NCI-H128 (cell line): ENCODE data around the gene WDFY1.
"Not testable (repeated sequence)": the region's sequence is repeated elsewhere in the genome, so short reads cannot be mapped to it uniquely, and the experiment has no call there.

ENCODE experiments used
- DNase-seq: peaks from one replicate; lab custom pipeline; 2025; ENCODE audit not compliant: unreplicated experiment; lab: John Stamatoyannopoulos, UW

The WDFY1 gene

DNA sequence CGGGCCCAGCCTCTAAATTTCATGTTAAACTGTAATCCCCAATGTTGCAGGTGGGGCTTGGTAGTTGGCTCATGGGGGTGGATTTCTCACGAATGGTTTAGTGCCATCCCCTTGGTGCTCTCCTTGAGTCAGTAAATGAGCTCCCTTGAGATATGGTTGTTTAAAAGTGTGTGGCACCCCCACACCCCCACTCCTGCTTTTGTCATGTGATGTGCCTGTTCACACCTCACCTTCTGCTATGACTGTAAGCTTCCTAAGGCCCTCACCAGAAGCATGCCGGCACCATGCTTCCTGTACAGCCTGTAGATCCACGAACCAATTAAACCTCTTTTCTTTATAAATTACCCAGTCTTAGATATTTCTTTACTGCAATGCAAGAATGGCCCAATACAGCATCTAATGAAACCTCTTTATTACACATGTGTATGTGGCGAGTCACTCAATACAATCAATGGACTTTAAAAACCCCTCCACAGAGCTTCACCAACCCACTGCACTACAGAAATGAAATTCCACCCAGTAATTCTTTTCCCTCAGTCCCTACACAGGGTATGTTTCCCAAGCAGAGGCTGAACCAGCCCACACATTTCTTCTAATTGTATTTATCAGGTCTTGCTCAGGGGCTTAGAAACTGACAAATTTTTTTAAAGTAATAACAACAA is 47.3 kb downstream of the WDFY1 start:
- no peak for DNase-seq

DNA sequence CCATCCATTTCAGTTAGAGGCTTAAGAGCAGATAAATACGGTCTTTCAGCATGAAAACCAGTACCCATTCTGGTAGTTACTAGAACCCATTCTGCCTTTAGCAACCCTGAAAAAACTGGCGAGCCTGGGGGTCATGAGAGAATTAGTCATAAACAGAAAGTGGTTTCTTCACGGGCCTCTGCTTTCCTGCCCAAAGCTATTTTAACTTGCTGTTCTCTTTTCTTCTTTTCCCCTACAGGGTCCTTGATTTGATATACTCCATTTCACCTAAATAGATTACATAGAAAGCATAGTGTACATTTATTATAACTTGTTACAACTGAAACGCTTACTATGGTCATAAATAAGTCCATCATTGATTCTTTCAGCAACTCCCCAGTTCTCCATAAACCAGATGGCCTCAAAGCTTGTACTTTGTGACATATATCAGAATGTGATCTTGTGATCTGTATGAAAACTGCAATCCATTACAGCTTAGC is 48.3 kb downstream of the WDFY1 start:
- no peak for DNase-seq

DNA sequence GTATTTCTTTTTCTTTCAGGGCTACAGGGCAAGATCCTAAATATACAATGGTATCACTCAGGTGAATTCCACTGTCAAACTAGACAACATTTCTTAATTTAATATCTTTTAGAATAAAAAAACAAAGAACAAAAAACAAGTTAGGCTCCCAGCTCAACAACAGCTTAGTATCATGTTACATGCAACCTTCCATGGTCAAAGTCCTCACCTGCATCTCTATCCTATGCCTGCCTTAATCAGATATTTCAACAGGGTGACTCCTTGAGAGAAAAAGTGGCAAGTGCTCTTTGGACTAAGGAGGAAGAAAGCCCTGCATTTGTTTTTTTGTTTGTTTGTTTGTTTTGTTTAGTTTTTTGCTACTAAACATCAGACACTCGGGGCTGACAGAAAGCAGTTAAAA is 50.2 kb downstream of the WDFY1 start:
- DNase-seq: no peak

DNA sequence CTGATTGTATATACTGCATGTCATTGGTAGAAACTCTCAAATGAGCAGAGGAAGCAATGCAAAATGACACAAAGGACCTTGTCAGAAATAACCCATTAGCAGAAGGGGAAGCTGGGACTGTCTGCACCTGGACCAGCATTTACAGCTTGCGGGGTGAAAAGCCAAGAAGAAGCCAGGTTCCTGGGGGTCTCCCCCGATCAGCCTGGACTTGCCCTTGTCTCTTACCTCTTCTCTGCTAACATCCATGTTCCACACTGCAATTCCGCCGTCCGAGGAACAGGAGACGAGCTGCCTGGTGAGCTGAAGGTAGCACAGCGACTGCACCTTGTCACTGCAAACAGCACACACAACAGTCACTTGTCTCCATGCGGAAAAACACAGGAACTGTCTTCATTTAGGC is 51.1 kb downstream of the WDFY1 start:
- no peak for DNase-seq

DNA sequence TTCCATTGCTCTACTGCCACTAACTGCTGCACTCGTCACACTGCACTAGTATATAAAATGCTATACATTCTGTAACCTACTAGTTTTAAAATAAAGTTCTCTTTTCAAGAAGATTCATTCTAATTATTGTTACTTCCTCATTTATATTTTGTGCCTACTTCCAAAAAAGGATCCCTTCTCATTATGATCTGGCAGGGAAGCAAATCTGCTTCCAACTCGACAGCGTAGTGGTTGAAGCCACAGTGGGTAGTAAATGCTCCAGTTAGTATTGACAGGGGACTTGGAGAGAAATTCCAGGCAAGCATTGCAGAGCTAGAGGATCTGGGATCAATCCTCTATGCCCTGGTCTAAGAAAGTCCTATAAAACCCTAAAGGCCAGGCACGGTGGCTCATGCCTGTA is 54.4 kb downstream of the WDFY1 start:
- DNase-seq: no peak

DNA sequence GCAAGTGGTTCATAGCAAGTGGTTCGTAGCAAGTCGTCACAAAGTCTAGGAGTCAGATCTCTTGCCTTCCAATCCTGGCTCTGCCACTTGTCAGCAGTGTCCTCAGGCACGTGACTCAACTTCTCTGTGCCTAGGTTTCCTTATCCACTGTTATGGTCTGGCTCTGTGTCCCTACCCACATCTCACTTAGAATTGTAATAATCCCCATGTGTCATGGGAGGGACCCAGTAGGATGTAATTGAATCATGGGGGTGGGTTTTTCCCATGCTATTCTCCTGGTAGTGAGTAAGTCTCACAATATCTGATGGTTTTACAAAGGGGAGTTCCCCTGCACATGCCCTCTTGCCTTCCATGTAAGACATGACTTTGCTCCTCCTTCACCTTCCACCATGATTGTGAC is 55.9 kb downstream of the WDFY1 start:
- DNase-seq: no peak

DNA sequence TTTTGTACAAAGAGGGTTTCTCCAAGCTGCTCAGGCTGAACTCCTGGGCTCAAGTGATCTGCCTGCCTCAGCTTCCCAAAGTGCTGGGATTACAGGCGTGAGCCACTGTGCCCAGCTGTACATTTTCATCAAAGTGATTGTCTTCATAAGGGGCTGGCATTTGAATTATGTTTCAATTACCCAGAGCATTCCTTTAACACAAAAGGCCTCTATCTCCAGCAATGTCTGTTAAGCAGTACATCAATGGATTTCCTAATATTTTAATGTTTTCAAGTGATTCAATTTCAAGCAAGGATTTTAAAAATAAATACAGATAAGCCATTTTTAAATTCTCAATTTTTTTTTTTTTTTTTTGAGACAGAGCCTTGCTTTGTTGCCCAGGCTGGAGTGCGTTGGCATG is 56.9 kb downstream of the WDFY1 start:
- no peak for DNase-seq

DNA sequence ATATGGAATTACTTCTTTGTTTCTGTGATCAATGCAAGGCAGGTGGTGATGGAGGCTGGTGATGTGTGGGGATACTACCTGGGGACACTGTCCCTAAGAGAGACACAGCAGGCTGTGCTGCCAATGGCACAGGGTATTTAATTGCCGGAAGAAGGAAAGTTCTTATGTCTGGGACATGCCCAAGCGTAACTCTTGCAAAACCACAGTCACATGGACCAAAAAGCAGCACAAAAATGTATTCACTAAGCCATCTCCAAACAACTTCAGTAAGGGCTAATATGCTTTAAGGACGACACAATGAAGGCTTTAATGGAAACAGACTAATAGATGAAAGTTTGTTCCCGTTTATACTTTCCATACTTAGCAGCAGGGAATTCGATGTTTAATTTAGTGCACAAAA is 58.0 kb downstream of the WDFY1 start:
- DNase-seq: no peak

DNA sequence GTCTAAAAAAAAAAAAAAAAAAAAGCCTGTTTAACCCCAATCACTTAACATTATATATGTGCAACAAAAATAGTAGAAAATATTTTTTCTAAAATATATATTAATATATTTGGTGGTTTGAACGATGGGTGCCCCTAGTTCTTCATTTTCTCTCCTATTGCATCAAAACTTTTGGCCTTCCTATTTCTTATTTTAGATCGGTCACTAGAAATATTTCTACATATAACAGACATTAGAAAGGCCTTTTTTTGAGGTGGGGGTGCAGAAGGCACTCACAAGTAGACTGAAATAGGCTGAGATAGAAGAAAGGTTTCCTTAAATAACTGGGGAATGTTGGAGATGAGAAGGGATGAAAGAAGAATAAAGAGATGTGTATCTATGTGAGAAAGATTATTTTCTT is 58.4 kb downstream of the WDFY1 start:
- DNase-seq: no peak

DNA sequence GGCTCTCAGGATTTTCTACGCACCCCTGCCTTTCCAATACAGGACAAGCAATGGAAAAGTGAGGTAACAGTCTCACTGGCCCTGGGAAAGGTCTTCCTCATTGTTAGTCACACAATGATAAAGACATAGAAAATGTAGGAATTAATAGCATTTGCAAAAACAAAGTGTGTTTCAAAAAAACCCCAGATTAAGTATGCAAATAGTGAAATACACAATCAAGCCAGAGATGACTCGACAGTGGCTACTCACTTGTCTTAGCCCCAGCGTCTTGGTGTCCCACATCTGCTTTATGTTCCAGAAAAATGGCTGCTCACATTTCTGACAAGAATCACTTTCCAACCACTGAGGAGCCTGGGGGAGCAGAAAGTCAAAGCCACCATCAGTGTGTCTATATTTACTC is 60.7 kb downstream of the WDFY1 start:
- no peak for DNase-seq

DNA sequence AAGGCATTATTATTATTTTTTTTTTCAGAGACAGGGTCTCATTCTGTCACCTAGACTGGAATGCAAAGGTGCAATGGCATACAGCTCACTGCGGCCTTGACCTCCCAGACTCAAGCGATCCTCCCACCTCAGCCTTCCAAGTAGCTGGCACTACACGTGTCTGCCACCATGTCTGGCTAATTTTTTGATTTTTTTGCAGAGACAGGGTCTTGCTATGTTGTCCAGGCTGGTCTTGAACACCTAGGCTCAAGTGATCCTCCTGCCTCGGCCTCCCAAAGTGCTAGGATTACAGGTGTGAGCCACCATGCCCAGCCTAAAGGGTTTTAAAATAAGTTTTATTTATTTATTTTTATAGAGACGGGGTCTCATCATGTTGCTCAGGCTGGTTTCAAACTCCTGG is 62.4 kb downstream of the WDFY1 start:
- DNase-seq: no peak

DNA sequence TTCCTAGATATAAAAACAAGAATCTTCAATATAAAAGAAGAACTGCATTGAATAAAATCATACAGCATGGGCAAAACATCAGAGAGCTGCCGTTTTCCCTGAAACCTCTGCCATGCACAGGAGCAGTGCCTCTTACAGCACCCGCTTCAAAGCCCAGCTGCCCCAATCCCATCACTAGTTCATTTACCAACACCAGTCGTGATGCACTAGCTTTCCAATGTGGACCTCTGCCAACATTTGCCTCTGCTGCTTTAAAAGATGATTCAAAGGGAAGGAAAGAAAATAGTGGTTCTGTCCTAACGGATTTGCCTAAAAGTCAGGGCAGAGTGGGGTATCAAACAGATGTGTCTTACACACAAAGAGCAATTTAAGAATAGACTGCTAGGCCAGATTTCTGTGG is 64.3 kb downstream of the WDFY1 start:
- DNase-seq: no peak

DNA sequence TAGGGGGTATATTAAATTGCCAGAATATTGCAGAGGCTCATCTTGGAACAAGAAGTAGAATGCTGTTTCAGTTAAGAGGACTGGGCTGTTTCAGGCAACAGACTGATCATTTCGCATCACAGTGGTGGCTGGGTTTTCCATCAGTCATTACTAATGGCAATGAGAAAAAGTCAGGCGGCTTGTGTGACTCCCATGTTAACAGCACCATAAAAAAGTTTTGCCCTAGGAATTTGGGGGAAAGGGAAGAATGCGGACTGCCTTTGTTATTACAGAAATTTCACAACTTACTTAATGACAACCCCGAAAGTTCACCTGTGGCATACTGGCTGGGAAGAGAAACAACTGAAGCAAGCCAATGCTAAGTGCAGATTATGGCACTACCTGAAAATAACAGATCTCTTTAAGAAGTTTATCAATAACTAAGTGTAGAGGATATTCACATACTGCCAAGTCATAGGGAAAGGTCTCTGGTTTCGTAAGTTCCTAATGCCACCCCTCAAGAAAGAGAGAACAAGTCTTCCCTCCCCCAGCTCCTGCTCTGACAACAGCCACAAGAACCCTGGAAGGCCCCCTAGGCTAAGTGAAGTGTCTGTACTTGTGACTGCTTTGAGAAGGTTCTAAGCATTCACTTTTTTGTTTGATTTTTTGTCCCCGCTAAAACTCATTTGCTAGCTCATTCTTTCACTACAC is 67.3 kb downstream of the WDFY1 start:
- no peak for DNase-seq

DNA sequence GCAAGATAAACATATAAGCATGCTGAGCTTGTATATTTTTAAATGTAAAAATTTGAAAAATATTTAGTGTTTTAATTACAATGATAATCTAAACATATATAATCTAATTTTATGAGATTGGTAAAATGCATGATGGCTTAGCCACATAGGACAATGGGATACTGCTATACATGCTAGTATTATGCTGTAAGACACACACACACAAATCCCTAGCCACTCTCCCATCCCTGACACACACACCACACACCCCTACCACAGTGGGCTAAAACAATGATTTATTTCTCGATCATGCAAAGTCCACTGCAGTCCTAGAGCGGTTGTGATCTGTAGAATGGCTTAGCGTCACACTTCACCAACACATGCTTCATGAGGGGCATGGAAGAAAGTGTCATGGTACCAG is 71.5 kb downstream of the WDFY1 start:
- no peak for DNase-seq

DNA sequence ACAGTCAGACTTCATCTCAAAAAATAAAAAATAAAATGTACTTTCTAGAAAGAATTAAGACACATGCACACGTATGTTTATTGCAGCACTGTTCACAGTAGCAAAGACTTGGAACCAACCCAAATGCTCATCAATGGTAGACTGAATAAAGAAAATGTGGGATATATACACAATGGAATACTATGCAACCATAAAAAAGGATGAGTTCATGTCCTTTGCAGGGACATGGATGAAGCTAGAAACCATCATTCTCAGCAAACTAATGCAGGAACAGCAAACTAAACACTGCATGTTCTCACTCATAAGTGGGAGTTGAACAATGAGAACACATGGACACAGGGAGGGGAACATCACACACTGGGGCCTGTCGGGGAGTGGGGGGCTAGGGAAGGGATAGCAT is 72.4 kb downstream of the WDFY1 start:
- not testable (repeated sequence) for DNase-seq

DNA sequence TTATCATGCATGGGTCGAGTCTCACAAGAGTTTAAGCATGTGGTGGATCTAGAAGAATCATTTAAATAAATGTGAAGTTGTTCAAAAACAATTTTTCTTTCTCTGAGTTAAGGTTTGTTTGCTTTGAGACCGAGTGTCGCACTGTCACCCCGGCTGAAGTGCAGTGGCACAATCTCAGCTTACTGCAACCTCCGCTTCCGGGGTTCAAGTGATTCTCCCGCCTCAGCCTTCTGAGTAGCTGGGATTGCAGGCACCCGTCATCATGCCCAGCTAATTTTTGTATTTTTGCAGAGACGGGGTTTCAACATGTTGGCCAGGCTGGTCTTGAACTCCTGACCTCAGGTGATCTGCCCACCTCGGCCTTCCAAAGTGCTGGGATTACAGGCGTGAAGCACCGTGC is 73.5 kb downstream of the WDFY1 start:
- not testable (repeated sequence) for DNase-seq

DNA sequence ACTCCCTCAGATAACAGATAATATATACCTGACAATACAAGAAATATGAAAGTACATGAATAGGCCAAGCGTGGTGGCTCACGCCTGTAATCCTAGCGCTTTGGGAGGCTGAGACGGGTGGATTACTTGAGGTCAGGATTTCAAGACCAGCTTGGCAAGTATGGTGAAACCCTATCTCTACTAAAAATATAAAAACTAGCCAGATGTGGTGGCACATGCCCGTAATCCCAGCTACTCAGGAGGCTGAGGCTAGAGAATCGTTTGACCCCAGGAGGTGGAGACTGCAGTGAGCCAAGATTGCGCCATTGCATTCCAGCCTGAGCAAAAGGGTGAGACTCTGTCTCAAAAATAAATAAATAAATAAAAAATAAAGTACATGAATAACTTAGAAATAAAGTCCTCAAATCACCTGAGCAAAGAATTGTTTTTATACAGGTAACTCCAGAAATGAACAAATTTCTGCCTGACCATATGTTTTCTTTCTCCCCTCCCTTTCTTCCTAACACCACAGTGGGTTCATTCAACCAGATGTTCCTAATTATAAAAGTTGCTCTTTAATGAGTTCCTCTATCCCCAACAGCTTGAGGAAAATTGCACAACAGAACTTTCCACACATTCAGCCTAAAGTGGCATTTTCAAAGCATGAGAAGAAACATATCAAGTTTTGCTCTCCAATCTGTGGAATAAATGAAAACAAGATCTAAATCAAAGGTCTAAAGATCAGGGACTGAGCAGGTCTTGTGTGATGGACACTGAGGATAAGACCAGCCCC is 74.1 kb downstream of the WDFY1 start:
- DNase-seq: no peak

DNA sequence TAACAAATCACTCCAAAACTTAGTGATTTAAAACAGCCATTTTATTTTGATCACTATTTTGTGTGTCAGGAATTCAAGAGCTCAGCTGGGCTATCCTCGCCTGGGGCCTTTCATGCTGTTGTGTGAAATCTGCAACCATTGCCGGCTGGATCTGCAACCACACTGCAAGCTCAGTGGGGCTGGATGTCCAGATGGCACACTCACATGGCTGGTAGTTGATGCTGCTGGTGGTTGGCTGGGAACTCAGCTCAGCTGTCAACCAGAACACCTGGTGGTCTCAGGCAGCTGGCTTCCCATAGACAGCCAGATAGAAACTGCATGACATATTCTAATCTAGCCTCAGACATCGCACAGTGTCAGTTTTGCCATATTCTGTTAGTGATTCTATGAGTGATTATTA is 77.1 kb downstream of the WDFY1 start:
- DNase-seq: no peak

DNA sequence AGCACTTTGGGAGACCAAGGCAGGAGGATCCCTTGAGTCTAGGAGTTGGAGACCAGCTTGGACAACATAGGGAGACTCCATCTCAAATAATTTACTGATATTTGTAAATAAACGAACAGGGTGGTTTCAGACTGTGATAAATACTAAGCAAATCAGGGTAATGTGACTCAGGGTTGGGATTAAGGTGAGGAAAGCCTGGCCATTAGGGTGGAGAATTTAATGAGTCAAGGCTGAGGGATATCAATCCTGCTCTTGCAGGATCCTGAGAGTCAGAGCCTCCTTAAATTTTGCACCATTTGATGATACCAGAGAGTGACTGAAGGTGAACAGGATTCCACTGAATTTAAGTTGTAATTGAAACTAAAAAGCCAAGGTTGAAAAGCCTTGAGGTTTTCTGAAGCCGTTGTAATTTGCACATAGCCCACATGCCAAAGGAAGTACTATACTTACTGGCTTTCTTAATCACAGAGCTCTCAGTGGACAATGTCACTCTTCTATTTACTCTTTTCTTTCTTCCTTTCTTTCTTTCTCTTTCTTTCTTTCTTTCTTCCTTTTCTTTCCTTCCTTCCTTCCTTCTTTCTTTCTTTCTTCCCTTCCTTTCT is 79.1 kb downstream of the WDFY1 start:
- no peak for DNase-seq

DNA sequence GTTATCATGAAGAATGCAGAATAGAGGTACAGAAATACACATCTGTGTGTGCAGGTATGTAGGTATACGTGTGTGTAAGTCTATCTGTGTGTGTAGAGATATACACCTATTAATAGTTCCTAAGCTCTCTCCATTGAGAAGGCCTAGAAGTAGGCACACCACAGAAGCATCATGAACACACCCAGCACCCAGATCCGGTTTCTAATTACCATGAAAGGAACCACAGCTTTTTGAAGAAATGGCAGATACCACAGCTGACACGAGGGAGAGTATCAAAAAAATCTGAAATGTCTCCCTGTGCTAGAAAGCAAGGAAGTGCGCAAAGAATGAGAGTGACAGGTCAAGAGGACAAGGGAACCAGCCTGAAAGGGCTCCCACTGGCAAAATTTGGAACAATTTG is 80.0 kb downstream of the WDFY1 start:
- DNase-seq: no peak

DNA sequence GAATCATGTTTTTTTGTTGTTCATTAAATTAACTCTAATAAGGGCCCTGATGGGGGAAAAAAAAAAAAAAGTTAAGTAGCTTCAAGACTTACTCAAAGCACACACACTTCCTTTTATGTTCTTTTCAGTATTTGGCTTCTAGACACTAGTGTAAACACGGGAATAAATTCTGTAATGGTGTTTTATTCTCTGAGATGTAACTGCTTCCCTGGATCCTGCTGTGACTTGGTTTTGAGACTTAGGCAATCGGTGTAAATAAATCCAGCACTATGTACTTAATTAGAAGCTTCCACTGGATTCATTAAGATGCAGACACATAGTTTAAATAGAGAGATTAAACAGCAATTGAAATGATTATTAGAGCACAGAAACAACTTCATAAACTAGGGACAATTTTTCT is 81.6 kb downstream of the WDFY1 start:
- DNase-seq: no peak
